H1 (cell line): Measurements from ENCODE around the gene TUBA4B. TPM values are rescaled to one million over a fixed set of nuclear protein-coding genes. Genes with fewer than 3 reads are reported as not detected.

Experiments used
- ASH2L ChIP-seq: fragments of 200-600, 300-600 bp; sonication (generic); IDR thresholded peaks from one replicate; pipeline ENCODE4 v1.7.1; 2017; ENCODE audit warnings: low read length
- KDM4A ChIP-seq: IDR thresholded peaks from one replicate; pipeline ENCODE4 v1.7.1; 2012; ENCODE audit warnings: low read depth, mild to moderate bottlenecking, moderate library complexity, low read length, inconsistent platforms; ENCODE audit not compliant: severe bottlenecking
- MAFK ChIP-seq: IDR thresholded peaks from 2 replicates; pipeline ENCODE4 v1.6.1; 2012; ENCODE audit warnings: low read depth, mild to moderate bottlenecking, improper control_type of control experiment, low read length
- RAD21 ChIP-seq, 2 experiments: IDR thresholded peaks in 1 of 2; conservative IDR thresholded peaks in 1 of 2; 2 replicates each; pipeline ENCODE4 v1.6.1; 2011; ENCODE audit warnings: low read depth in 2 of 2, low read length in 2 of 2, improper control_type of control experiment in 1 of 2, inconsistent platforms in 1 of 2, mild to moderate bottlenecking in 1 of 2, moderate library complexity in 1 of 2
- TBP ChIP-seq: IDR thresholded peaks from 2 replicates; pipeline ENCODE4 v1.6.1; 2011; ENCODE audit warnings: low read depth, low read length, improper control_type of control experiment
- polyA plus RNA-seq, 7 experiments: library from polyadenylated mRNA; depleted of rRNA in 3 of 7; stranded (reverse) in 5 of 7; unstranded in 2 of 7; fragments of >200 nt in 5 of 7; fragments of 200-250 nt in 2 of 7; gene quantifications; 1 replicate in 5 of 7; 2 replicates in 1 of 7; 4 replicates in 1 of 7; pipeline versions ENCODE4 v1.2.1 to v1.2.3, GENCODE V29; 2011 to 2013; ENCODE audit warnings: missing spikeins in 2 of 7, mixed read lengths in 2 of 7
- total RNA-seq: library from RNA; stranded (reverse); fragmentation: NEBNext Ultra II Directional; extraction: Animal tissue kit (Norgen Biotek cat#: 25700); gene quantifications from 2 replicates; pipeline ENCODE4 v1.2.1, GENCODE V29; 2021

The TUBA4B gene
- total and polyA plus RNA-seq, 2 of the 8 experiments (the other 6 are each of a cell fraction or from before 2014, with no cell fraction given): 0.08 to 0.24 TPM

- TF ChIP-seq KDM4A (no peak), RAD21 (IDR thresholded peaks at IDR 0.05 in 1 of 2, conservative IDR thresholded peaks at IDR 0.05 in 1 of 2; ENCODE audit: low read depth in 2 of 2, low read length in 2 of 2) (no peak), MAFK (no peak), TBP (no peak), ASH2L (no peak)
Observed at GRCh38 chr2:219261024-219261855, 8.2 kb downstream of the TUBA4B start (continued).
